ENCODE data around the gene TMEM54.

Gene TMEM54

DNA sequence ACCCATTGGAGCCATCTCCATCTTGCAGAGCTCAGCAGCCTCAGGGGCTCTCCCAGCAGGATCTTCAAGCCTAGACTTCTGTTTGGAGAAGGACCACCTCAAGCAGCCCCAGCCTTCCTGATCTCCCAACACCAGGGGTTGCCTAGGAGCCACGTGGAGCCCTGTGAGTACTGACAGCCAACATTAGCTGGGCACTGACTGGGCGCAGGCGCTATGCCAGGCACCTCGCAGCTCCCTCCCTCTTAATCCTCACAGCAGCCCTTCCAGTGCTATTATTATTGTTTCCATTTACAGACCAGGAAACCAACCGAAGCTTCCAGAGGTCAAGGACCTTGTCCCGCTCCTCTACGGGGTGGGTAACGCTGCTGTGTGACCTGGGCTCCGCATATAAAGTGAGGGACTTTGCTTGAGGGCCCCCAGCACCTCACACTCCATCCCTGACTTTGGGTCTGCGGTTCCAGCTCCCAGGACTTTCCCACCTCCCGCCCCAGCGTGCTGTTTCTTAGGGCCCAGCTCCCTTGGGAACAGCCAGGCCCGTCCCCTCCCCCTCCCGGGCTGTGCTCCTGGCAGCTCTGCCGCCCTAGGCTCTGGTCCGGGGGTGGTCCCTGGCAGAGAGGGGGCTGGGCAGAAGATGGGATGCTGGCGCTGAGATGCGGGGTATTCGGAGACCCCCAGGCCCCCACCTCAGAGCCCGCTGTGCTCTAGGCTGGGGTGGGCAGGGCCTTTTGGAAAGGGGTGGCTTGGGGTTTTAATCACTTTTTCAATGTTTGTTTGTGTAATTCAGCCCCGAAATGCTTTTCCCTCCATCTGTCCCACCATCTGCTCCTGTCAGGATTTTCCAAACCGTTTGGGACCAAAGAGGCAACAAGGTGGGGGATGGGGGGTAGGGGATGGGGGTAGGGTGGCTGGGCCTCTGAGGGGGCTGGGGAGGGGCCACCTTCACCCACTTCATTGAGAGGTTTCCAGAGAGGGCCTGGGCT, 19.0 kb downstream of the TMEM54 start:
- no peak for DNase-seq (ENCODE audit: low spot score)

- no peak for DNase-seq (ENCODE audit: low spot score)
Observed at GRCh38 chr1:32881291-32881690, 19.9 kb downstream of the TMEM54 start.

GRCh38 chr1:32878637-32879041, 22.6 kb downstream of the TMEM54 start:
- DNase-seq (ENCODE audit: low spot score), result no peak

- no peak for DNase-seq (ENCODE audit: low spot score)
Observed at GRCh38 chr1:32878183-32878582, 23.0 kb downstream of the TMEM54 start.

GRCh38 chr1:32877211-32878110, 23.7 kb downstream of the TMEM54 start:
- DNase-seq (ENCODE audit: low spot score), result no peak

DNA sequence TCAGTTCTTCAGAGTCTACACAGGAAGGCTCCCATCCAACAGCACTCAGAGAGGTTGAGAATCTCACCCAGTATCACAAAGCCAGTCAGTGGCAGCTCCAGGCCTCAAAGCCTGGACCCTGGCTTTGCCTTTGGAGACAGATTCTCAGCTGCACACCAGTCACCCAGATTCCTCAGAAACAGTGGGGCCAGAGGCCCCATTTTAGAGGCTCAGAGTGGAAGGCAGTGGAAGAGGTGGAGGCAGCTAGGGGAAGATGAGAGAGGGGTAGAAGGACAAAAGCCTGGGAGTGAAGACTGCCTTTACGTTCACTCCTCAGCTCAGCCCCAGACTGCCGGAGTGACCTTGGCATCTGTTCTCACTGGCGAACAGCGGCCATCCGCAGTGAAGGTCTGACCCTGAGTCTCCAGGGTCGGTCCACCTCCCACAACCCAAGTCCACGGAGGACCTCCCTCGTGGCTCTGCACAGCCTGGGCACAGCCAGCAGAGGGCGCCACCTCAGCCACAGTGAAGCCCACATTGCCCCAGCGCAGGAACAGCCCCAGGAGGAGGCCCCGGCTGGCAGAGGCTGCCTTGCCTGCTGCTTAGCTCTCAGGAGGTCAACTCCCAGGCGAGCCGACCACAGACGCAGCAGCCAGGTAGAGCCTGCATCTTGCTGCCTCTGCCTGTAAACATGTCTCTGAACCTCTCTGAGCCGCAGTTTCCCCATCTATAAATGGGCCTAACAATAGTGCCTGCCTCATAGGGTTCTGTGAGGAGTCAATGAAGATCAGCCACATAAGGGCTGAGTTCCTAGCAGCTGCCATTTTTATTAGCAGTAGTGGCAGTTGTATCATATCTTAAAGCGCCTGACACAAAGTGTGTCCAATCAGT, 24.6 kb downstream of the TMEM54 start:
- peak; percentile 64 for DNase-seq (ENCODE audit: low spot score)

DNA sequence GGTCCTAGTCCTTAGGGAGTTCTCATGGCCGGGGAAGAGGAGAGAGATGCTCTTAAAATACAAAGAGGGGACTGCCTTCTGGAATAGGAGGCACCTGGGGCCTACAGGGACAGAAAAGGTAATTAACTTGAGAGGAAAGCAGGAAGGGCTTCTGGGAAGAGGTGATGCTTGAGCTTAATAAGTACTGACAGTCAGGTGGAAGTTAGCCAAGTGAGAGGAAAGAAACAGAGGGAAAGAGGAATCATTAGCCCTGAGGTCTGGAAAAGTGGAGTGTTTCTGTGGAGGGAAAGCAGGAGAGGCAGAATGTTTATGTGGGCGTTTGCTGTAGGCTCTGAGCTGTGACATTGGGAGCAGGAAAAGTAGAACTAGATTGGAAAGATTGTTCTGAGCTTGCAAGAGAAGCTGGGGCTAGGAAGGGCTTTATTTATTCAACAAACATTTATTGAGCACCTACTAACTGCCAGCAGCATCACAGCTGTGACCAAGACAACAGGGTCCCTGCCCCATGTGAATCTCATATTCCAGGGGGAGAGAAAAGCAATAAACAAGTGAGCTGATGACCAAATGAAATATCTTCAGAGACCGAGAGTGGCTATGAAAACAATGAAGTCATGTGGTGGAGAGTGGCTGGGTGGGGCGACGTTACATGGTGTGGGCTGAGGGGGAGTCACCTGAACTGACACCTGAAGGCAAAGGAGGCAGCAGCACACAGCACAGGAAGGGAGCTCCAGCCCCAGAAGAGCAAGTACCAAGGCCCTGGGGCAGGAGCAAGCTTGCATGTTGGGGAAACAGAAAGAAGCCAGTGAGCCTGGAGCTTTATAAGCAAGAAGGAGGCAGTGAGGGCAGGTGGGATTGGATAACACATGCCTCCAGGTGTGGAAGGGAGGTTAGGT, 26.1 kb downstream of the TMEM54 start:
- no peak for DNase-seq (ENCODE audit: low spot score)

DNA sequence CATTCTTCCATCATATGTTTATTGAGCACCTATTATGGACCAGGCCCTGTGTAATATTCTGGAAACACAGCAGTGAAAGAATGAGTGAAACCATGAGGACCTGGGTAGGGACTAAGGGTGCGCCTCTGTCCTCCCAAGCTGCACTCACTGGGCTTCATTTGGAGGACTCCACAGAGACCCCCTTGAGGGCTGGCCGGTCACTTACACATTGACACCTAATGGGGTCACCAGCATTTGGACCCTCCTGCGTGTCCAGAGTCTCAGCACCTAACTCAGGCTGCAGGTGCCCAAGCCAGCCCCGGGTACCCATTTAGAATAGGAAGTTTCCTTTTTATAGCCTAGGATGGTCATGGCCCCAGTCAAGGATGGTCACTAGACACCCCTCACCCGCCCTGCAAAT, 27.7 kb downstream of the TMEM54 start:
- DNase-seq (ENCODE audit: low spot score), result no peak

GRCh38 chr1:32872192-32872460, 29.1 kb downstream of the TMEM54 start:
- no peak for DNase-seq (ENCODE audit: low spot score)

GRCh38 chr1:32871364-32872191, 29.6 kb downstream of the TMEM54 start:
- peak; percentile 63 for DNase-seq (ENCODE audit: low spot score)

DNA sequence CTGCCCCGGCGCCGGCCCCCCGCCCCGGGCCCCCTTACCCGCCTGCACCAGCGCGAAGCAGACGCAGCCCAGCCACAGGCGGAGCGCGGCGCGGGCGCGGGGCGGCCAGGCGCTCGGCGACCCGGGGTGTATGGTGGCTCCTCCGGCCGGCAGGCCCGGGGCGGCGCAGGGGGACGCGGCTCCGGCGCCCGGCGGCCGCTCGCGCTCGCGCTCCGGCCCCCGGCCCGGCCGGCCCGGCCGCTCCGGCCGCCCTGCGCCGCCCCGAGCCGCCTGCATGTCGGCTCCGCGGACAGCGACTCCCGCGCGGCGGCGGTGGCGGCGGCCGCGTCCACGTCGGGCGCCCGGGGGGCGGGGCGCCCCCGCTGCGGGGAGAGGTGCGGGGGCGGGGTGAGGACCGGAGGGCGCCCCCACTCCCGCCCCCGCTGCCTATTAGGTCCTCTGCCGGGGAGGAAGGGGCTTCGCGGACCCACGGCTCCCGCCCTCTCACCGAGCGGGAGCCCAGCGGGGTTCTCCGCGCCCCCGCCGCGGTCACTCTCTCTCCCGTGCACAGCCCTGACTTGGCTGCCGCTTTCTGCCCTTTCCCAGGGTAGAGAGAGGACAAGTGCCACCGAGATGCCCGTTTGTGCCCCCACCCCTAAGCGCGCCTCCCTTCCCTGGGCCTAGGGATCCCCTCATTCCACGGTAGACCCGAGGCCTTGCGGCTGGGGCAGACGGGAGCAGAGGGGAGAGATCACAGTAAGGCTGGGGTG, 30.4 kb downstream of the TMEM54 start, which contains the start of gene FNDC5:
Gene FNDC5, minus strand, starts transcription at position 298 of the 749 bp plus-strand sequence.
- DNase-seq (ENCODE audit: low spot score), result no peak

DNA sequence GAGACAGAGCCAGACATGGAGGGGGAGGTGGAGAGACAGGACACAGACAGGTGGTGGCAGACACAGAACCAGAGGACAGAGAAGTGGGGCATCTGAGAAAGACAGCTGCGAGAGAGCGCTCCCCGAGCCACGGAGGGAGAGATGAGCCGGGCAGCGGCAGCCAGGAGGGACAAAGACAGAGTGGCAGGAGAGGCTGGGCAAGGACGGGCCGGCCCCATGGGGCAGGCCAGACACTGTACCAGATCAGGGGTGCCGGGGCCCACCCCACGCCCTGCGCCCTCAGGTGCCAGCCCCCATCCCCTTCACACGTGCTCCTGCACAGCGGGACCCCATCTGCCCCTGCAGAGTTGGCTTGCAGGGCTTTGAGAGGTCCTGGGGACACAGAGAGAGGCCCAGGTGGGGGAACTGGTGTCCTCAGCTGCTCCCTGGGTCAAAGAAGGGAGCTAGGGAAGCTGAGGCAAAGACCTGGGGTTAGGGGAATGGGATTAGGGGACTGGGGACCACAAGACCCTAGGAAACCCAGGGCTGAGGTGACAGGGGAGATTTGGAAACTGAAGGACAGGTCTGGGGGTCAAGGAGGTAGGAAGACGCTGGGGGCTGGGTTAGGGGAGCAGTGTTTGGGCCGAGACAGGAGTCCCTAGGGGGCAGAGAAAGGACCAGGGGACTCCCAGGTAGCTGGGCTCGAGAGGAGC, 31.1 kb downstream of the TMEM54 start:
- DNase-seq (ENCODE audit: low spot score), result no peak

DNA sequence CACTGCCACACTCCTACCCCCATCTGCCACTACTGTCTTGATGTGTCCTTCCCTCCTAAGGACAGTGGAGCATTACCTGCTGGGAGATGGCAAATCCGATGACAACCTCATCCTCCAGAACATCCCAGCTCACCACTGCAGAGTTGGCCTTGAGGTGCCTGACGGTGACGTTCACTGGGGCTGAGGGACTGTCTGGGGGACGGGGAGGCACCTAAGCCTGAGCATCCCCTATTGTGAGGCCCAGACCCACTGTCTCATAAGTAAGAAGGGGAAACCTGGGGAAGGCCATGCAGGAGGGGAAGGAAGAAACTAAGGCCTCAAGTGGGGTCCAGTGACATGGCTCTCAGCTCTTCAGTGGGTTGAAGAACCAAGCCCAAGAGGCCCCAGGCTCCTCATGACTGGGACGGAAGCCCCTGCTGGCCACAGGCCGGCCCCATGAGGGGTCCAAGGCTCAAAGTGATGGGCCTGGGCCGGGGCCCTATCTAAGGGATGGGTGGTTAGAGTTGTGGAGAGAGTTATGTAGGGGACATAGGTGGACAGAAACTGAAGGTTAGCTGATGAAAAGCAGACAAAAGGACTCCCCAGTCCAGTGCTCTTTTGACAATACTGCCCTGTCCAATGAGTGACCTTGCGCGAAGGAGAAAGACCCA, 32.3 kb downstream of the TMEM54 start:
- DNase-seq (ENCODE audit: low spot score), result no peak

GRCh38 chr1:32868085-32868484, 33.1 kb downstream of the TMEM54 start:
- DNase-seq (ENCODE audit: low spot score), result no peak

- DNase-seq (ENCODE audit: low spot score), result no peak
Observed at GRCh38 chr1:32867671-32868070, 33.5 kb downstream of the TMEM54 start.

GRCh38 chr1:32867151-32867550, 34.0 kb downstream of the TMEM54 start:
- no peak for DNase-seq (ENCODE audit: low spot score)

DNA sequence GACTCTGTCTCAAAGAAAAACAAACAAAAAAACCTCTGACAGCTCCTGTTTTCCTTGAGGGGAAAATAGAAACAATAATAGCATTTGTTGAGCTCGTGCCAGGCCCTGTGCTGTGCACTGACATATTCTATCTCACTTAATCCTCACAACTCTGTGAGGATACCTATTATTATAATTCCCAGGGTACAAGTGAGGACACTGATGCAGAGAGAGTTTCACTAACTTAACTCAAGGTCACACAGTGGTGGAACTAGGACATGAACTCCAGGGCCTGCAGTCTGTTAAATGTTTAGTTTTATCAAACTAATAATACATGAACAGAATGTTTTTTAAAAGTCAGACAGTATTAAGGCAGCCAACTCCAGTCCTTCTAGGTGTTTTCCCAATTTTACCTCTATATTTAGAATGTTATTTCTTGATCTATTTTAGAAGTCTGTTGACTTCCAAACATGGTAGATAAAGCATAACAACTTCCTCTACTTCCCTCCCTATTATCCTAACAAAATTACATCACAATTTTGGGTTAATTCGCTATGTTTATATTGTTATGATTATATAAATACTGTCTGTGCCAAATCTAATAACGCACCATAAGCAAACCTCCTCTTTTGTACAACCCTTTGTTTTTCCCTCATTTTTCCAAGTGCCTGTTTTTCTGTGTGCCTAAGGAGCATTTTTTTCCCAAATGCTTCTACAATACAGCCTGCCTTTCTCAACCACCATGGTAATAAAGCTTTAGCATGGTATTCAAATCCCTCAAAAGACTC, 35.4 kb downstream of the TMEM54 start:
- no peak for DNase-seq (ENCODE audit: low spot score)
